Hematopoietic multipotent progenitor cell treated with erythropoietin and hydrocortisone succinate and interleukin-3 and kit ligand, for 17 days (in vitro differentiated cells): Measurements from ENCODE around the gene FAM135A.
"Not testable (repeated sequence)": the region's sequence is repeated elsewhere in the genome, so short reads cannot be mapped to it uniquely, and the experiment has no call there.

ENCODE experiments used
- DNase-seq: peaks from one replicate; pipeline ENCODE4 v3.0.0-alpha.2; 2015; ENCODE audit warnings: low spot score

FAM135A gene

DNA sequence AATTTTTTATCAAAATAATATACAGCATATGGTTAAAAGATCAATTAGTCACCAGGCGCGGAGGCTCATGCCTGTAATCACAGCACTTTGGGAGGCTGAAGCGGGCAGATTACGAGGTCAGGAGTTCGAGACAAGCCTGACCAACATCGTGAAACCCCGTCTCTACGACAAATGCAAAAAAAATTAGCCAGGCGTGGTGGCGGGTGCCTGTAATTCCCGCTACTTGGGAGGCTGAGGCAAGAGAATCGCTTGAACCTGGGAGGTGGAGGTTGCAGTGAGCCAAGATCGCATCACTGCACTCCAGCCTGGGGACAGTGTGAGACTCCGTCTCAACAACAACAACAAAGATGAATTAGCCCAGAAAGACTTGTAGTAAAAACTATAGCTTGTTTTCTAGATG is 46.4 kb downstream of the FAM135A start:
- not testable (repeated sequence) for DNase-seq

- no peak for DNase-seq
Measured at GRCh38 chr6:70470016-70470415, 56.7 kb downstream of the FAM135A start.

GRCh38 chr6:70470510-70470909 is 57.2 kb downstream of the FAM135A start:
- not testable (repeated sequence) for DNase-seq

- DNase-seq: no peak
Measured at GRCh38 chr6:70474751-70475150, 61.4 kb downstream of the FAM135A start.

DNA sequence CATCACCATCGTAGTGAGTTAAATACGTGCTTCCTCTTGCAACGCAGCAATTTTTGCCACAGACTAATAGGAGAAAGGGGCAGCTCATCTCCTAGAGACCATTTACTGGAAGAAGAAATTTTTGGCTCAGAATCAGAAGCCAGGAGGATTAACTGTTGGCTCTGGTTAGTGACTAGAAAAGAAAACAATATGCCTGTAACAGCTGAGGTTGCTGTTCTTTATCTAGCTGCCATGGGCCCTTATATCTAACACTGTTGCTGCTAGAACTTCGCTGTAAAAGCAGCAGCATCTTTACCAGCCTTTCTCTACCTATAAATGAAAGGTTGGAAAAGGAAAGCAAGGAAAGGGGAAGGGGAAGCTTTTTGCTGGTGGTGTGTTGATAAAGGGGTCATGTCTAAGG is 65.9 kb downstream of the FAM135A start:
- no peak for DNase-seq

GRCh38 chr6:70486638-70487037 is 73.3 kb downstream of the FAM135A start:
- DNase-seq: not testable (repeated sequence)

- DNase-seq: no peak
Measured at GRCh38 chr6:70489364-70489763, 76.1 kb downstream of the FAM135A start.

GRCh38 chr6:70494833-70495232 is 81.5 kb downstream of the FAM135A start:
- no peak for DNase-seq

DNA sequence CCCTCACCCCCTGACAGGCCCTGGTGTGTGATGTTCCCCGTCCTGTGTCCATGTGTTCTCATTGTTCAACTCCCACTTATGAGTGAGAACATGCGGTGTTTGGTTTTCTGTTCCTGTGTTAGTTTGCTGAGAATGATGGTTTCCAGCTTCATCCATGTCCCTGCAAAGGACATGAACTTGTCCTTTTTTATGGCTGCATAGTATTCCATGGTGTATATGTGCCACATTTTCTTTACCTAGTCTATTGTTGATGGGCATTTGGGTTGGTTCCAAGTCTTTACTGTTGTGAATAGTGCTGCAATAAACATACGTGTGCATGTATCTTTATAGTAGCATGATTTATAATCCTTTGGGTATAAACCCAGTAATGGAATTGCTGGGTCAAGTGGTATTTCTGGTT is 82.5 kb downstream of the FAM135A start:
- not testable (repeated sequence) for DNase-seq

DNA sequence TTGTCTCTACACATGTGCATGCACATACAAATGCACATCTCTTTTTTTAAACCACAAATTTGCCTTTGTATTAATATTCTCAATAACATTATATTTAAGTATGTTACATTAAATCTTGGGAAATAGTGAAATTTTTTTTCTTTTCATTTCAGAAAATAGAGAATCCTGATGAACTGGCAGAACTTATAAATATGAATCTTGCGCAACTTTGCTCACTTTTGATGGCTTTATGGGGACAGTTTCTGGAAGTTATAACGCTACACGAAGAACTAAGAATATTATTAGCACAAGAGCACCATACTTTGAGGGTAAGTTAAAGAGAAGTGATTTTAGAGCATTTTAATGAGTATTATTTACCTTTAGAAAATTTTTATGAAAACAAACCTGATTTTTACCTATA is 89.2 kb downstream of the FAM135A start:
- DNase-seq: no peak

DNA sequence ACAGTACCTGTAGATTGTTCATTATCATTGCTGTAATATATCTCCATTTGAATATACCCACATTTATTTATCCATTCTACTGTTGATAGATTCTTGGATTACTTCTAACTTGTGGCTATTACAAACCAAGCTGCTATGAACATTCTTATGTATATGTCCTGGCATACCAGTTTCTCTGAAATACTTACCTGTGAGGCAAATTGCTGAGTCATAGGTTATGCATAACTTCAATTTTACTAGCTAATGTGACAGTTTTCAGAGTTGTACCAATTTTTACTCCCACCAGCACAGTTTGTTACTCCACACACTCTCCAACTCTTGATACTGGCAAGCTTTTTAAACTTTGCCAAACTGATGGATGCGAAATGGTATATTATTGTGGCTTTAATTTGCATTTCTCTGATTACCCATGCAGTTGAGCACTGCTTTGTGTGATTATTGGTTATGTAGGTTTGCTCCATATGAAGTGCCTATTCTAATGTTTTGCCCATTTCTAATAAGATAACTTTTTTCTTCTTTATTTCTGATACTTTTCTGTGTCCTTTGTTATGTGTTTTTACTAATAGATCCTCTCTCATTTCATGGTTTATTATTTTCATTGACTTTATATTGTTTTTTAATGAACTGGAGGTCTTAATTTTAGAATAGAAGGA is 90.6 kb downstream of the FAM135A start:
- DNase-seq: no peak

GRCh38 chr6:70506321-70506720 is 93.0 kb downstream of the FAM135A start:
- DNase-seq: no peak

DNA sequence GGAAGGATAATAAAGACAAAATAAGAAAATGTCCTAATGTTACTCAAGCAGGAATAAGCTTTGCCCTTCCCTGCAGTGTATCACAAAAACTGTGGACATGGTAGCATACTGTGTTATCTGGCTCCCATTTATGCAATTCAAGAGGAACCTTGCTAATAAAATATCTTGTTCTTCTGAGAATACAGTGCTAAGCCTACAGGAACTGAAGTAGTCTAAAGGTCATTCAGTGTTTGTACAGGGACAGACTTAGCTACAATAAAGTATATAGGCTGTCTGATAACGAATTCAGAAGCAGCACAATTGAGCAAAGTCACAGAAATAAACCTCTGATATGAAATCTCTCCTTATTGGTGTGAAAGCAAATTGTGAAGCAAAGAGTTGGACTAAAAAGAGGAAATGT is 93.9 kb downstream of the FAM135A start:
- no peak for DNase-seq

DNA sequence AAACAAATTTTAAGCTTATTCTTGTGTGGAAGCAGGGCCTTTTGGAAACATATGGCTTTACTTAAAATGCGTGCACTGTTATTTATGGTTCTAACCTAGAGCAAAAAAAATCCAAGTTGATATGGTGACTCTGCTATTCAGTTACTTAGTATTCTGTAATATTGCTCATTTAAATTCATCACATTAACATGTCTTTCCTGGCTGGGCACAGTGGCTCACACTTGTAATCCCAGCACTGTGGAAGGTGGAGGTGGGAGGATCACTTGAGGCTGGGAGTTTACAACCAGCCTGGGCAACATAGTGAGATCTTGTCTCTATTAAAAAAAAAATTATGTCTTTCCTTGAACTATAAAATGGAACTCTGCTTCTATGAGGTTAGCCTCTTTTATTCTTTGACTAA is 95.6 kb downstream of the FAM135A start:
- DNase-seq: no peak

- no peak for DNase-seq
Measured at GRCh38 chr6:70510600-70510999, 97.3 kb downstream of the FAM135A start.

- DNase-seq: no peak
Measured at GRCh38 chr6:70518723-70519122, 105.4 kb downstream of the FAM135A start.

DNA sequence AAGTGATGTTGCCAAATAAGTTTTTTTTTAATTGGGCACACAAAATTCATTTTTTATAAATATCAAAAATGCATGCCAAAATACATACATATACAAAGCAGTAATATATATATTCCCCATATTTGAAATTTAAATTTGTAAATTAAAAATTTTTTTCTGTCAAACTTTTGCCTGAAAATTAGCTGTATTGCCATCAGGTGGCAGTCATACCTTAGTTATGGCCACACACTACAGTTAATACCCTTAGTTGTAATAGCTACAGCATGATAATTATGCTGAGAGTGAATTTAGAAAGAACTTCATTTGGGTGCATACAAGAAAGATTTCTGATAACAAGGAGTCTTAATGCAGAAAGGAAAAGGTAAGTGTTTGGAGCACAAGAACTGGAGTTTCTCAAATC is 107.3 kb downstream of the FAM135A start:
- peak; percentile 17 for DNase-seq

- DNase-seq: no peak
Measured at GRCh38 chr6:70524721-70525286, 111.5 kb downstream of the FAM135A start.

- no peak for DNase-seq
Measured at GRCh38 chr6:70527071-70527737, 113.9 kb downstream of the FAM135A start.

GRCh38 chr6:70530023-70530422 is 116.7 kb downstream of the FAM135A start:
- no peak for DNase-seq

DNA sequence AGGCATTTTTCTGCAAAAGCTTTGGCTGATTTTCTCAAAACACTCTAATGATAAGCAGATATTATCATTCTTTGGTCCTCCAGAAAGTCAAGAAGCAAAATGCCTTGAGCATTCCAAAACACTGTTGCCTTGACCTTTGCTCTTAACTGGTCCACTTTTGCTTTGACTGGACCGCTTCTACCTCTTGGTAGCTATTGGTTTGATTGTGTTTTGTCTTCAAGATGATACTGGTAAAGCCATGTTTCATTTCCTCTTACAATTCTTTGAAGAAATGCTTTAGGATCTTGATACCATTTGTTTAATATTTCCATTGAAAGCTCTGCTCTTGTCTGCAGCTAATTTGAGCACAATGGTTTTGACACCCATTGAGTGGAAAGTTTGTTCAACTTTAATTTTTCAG is 117.8 kb downstream of the FAM135A start:
- no peak for DNase-seq

- DNase-seq: no peak
Measured at GRCh38 chr6:70537266-70537665, 124.0 kb downstream of the FAM135A start.

DNA sequence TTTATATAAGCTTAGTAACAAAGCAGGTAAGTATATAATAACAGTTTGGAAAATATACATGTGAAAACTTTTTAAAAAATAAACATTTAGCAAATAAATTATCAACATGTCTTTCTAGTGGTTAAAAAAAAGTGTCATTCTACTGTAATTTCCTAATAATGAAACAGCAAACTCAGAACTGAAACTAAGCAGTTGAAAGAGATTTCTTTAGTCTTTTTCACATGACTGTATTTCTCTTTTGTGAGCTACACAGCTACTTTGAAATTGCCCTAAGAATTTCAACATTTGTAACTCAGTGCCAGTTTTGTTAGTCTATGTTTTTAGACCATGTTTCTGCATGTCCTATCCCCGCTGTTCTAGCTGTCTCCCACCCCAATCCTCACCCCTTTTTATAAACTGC is 125.1 kb downstream of the FAM135A start:
- DNase-seq: no peak

GRCh38 chr6:70547313-70547712 is 134.0 kb downstream of the FAM135A start:
- DNase-seq: no peak
